HG02970 (cell line): ENCODE results near the gene RPS6KB2.
"Not testable (repeated sequence)": the region's sequence is repeated elsewhere in the genome, so short reads cannot be mapped to it uniquely, and the experiment has no call there.

Experiments
- ATAC-seq: cut with Tn5 transposase; IDR thresholded peaks from one replicate; pipeline ENCODE4 v1.9.1; 2021; ENCODE audit warnings: mild to moderate bottlenecking, moderate library complexity, moderate number of reproducible peaks; ENCODE audit not compliant: unreplicated experiment, low FRiP score

The RPS6KB2 gene

GRCh38 chr11:67463186-67463585 lies 34.9 kb downstream of the RPS6KB2 start:
- no peak for ATAC-seq

- ATAC-seq, result no peak
These were observed 35.6 kb downstream of the RPS6KB2 start for GRCh38 chr11:67463680-67464410.

GRCh38 chr11:67464411-67465188 lies 36.3 kb downstream of the RPS6KB2 start:
- ATAC-seq, result peak; percentile 54

- no peak for ATAC-seq
These were observed 36.9 kb downstream of the RPS6KB2 start for GRCh38 chr11:67465189-67465510.

- ATAC-seq, result not testable (repeated sequence)
These were observed 37.2 kb downstream of the RPS6KB2 start for GRCh38 chr11:67465530-67465929.

- no peak for ATAC-seq
These were observed 38.1 kb downstream of the RPS6KB2 start for GRCh38 chr11:67466367-67466766.

- ATAC-seq, result no peak
These were observed 38.9 kb downstream of the RPS6KB2 start for GRCh38 chr11:67466962-67467771.

GRCh38 chr11:67468056-67468455 lies 39.8 kb downstream of the RPS6KB2 start:
- ATAC-seq, result no peak

- no peak for ATAC-seq
These were observed 40.1 kb downstream of the RPS6KB2 start for GRCh38 chr11:67468456-67468758.

GRCh38 chr11:67468759-67469507 lies 40.6 kb downstream of the RPS6KB2 start, which contains the start of gene TMEM134:
Gene TMEM134 (minus strand): TSS chr11:67469251. CDS start chr11:67469192, 59 bp downstream.
- ATAC-seq, result peak; percentile 74

GRCh38 chr11:67469508-67469811 lies 41.2 kb downstream of the RPS6KB2 start:
- ATAC-seq, result no peak

- no peak for ATAC-seq
These were observed 42.2 kb downstream of the RPS6KB2 start for GRCh38 chr11:67470337-67471002.

GRCh38 chr11:67472882-67473281 lies 44.6 kb downstream of the RPS6KB2 start:
- no peak for ATAC-seq

GRCh38 chr11:67476692-67477091 lies 48.4 kb downstream of the RPS6KB2 start:
- not testable (repeated sequence) for ATAC-seq

GRCh38 chr11:67477344-67478050 lies 49.2 kb downstream of the RPS6KB2 start:
- not testable (repeated sequence) for ATAC-seq

GRCh38 chr11:67482275-67482826 lies 54.1 kb downstream of the RPS6KB2 start:
- no peak for ATAC-seq

- peak; percentile 71 for ATAC-seq
These were observed 54.8 kb downstream of the RPS6KB2 start, which contains the start of gene AIP for GRCh38 chr11:67482827-67483798. Gene AIP (plus strand): TSS chr11:67483026. CDS start chr11:67483159, 133 bp downstream.
